Measurements from ENCODE around the gene STK11. TPM values are rescaled to one million over a fixed set of nuclear protein-coding genes. Genes with fewer than 3 reads are reported as not detected.
A peak's percentile ranks its signal among the peaks of the same experiment; 100 is the strongest.

The STK11 gene
- total and polyA plus RNA-seq, 2 experiments from 2014 or later = 122 to 180 TPM

GRCh38 chr19:1261798-1262622 is 56.4 kb downstream of the STK11 start:
- peaks cover 9% of the 10 kb centered on the region for H3K36me3 ChIP-seq
- peak; percentile 1 for TF ChIP-seq CTCF (IDR thresholded peaks at IDR 0.05; ENCODE audit: low read depth, low read length)
- H3K4me3 ChIP-seq = peak overlapping the region; percentile 43
- no peaks in the 10 kb centered on the region for H3K9me3 ChIP-seq (ENCODE audit: low read depth)
- H3K27ac ChIP-seq = peak overlapping the region; percentile 52
- H3K27me3 ChIP-seq = no peaks in the 10 kb centered on the region
- peaks cover 34% of the 10 kb centered on the region for H3K4me1 ChIP-seq (ENCODE audit: low read depth)
- peak in 1 of 2 donors; percentile 41 for DNase-seq (ENCODE audit: low read depth in 1 of 2, low spot score in 1 of 2)

- no peak overlapping the region for H3K4me3 ChIP-seq
- peak overlapping the region; percentile 52 for H3K27ac ChIP-seq
- peaks cover 40% of the 10 kb centered on the region for H3K4me1 ChIP-seq (ENCODE audit: low read depth)
- peaks cover 5% of the 10 kb centered on the region for H3K36me3 ChIP-seq
- no peaks in the 10 kb centered on the region for H3K9me3 ChIP-seq (ENCODE audit: low read depth)
- TF ChIP-seq CTCF (IDR thresholded peaks at IDR 0.05; ENCODE audit: low read depth, low read length) = no peak
- no peaks in the 10 kb centered on the region for H3K27me3 ChIP-seq
- DNase-seq (ENCODE audit: low read depth in 1 of 2, low spot score in 1 of 2) = no peak
Measured at GRCh38 chr19:1262623-1263123, 57.1 kb downstream of the STK11 start.

- H3K36me3 ChIP-seq = peaks cover under 1% of the 10 kb centered on the region
- H3K4me3 ChIP-seq = no peak overlapping the region
- peak overlapping the region; percentile 52 for H3K27ac ChIP-seq
- H3K9me3 ChIP-seq (ENCODE audit: low read depth) = no peaks in the 10 kb centered on the region
- no peak for DNase-seq (ENCODE audit: low read depth in 1 of 2, low spot score in 1 of 2)
- H3K4me1 ChIP-seq (ENCODE audit: low read depth) = peaks cover 46% of the 10 kb centered on the region
- no peak for TF ChIP-seq CTCF (IDR thresholded peaks at IDR 0.05; ENCODE audit: low read depth, low read length)
- H3K27me3 ChIP-seq = no peaks in the 10 kb centered on the region
Measured at GRCh38 chr19:1263188-1263587, 57.6 kb downstream of the STK11 start.

GRCh38 chr19:1264801-1265614 is 59.4 kb downstream of the STK11 start:
- Histone ChIP-seq H3K36me3 (no peaks in the 10 kb centered on the region), H3K9me3 (ENCODE audit: low read depth) (no peaks in the 10 kb centered on the region), H3K4me1 (ENCODE audit: low read depth) (peaks cover 52% of the 10 kb centered on the region), H3K4me3 (no peak overlapping the region), H3K27me3 (no peaks in the 10 kb centered on the region), H3K27ac (peak overlapping the region; percentile 69)
- TF ChIP-seq CTCF (IDR thresholded peaks at IDR 0.05; ENCODE audit: low read depth, low read length) = no peak
- DNase-seq (ENCODE audit: low read depth in 1 of 2, low spot score in 1 of 2) = peak; percentile 64 to 90

GRCh38 chr19:1265615-1266128 is 60.1 kb downstream of the STK11 start:
- Histone ChIP-seq H3K4me1 (ENCODE audit: low read depth) (peaks cover 55% of the 10 kb centered on the region), H3K27ac (peak overlapping the region; percentile 69), H3K27me3 (no peaks in the 10 kb centered on the region), H3K9me3 (ENCODE audit: low read depth) (no peaks in the 10 kb centered on the region), H3K36me3 (no peaks in the 10 kb centered on the region), H3K4me3 (peak overlapping the region; percentile 49)
- DNase-seq (ENCODE audit: low read depth in 1 of 2, low spot score in 1 of 2) = peak in 1 of 2 donors; percentile 64
- no peak for TF ChIP-seq CTCF (IDR thresholded peaks at IDR 0.05; ENCODE audit: low read depth, low read length)
